ENCODE data around the gene SFTPB.

SFTPB gene

DNA sequence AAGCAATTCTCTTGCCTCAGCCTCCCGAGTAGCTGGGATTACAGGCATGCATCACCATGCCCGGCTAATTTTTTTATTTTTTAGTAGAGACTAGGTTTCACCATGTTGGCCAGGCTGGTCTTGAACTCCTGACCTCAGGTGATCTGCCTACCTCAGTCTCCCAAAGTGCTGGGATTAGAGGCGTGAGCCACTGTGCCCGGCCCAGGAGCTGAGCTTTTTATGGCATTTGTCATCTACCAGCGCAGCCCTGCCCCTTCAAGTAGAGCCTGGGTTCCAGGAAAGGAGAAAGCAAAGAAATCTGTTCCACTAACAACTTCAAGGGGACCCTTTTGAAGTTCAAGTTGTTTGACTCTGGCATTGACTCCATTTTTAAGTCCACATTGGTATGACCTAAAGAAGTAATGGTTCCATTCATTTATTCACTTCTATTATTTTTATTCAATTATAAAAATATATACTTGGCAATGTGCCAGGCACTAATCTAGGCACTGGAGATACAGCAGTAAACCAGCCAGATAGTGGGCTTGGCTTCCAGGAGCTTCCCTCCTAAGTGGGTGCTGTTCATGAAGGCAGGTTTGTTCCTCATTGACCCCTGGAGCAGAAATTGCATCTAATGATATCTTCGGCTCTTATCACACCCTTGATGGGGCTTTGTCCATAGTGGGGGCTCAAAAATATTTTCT lies 8.0 kb upstream of the SFTPB start:
- ATAC-seq = no peak
- TF ChIP-seq ARNTL (CRISPR knock-in tag; IDR thresholded peaks at IDR 0.05; ENCODE audit: borderline replicate concordance, low read depth) (no peak), PPARA (CRISPR knock-in tag; IDR thresholded peaks at IDR 0.05; ENCODE audit: borderline replicate concordance) (no peak), GLIS3 (CRISPR knock-in tag; IDR thresholded peaks at IDR 0.05) (no peak), ESRRG (CRISPR knock-in tag; IDR thresholded peaks at IDR 0.05) (no peak), CSDC2 (CRISPR knock-in tag; IDR thresholded peaks at IDR 0.05) (no peak), ZNF565 (CRISPR knock-in tag; conservative IDR thresholded peaks at IDR 0.05; ENCODE audit: low read depth) (no peak), ZFP30 (CRISPR knock-in tag; IDR thresholded peaks at IDR 0.05) (no peak), RARB (CRISPR knock-in tag; IDR thresholded peaks at IDR 0.05) (no peak), ISL1 (CRISPR knock-in tag; IDR thresholded peaks at IDR 0.05) (no peak), ZNF8 (CRISPR knock-in tag; IDR thresholded peaks at IDR 0.05) (no peak), ZNF70 (CRISPR knock-in tag; IDR thresholded peaks at IDR 0.05) (no peak), CREB5 (CRISPR knock-in tag; IDR thresholded peaks at IDR 0.05; ENCODE audit: low read depth) (no peak), ZC3H10 (CRISPR knock-in tag; IDR thresholded peaks at IDR 0.05) (no peak), SNAI2 (CRISPR knock-in tag; IDR thresholded peaks at IDR 0.05) (no peak), TOX (CRISPR knock-in tag; IDR thresholded peaks at IDR 0.05; ENCODE audit: borderline replicate concordance) (no peak), TCF4 (CRISPR knock-in tag; IDR thresholded peaks at IDR 0.05; ENCODE audit: borderline replicate concordance) (no peak)
- TF ChIP-seq, protein P1, sequence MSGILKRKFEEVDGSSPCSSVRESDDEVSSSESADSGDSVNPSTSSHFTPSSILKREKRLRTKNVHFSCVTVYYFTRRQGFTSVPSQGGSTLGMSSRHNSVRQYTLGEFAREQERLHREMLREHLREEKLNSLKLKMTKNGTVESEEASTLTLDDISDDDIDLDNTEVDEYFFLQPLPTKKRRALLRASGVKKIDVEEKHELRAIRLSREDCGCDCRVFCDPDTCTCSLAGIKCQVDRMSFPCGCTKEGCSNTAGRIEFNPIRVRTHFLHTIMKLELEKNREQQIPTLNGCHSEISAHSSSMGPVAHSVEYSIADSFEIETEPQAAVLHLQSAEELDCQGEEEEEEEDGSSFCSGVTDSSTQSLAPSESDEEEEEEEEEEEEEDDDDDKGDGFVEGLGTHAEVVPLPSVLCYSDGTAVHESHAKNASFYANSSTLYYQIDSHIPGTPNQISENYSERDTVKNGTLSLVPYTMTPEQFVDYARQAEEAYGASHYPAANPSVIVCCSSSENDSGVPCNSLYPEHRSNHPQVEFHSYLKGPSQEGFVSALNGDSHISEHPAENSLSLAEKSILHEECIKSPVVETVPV (CRISPR knock-in tag; IDR thresholded peaks at IDR 0.05) = no peak
- TF ChIP-seq, protein P2, sequence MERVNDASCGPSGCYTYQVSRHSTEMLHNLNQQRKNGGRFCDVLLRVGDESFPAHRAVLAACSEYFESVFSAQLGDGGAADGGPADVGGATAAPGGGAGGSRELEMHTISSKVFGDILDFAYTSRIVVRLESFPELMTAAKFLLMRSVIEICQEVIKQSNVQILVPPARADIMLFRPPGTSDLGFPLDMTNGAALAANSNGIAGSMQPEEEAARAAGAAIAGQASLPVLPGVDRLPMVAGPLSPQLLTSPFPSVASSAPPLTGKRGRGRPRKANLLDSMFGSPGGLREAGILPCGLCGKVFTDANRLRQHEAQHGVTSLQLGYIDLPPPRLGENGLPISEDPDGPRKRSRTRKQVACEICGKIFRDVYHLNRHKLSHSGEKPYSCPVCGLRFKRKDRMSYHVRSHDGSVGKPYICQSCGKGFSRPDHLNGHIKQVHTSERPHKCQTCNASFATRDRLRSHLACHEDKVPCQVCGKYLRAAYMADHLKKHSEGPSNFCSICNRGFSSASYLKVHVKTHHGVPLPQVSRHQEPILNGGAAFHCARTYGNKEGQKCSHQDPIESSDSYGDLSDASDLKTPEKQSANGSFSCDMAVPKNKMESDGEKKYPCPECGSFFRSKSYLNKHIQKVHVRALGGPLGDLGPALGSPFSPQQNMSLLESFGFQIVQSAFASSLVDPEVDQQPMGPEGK (CRISPR knock-in tag; IDR thresholded peaks at IDR 0.05; ENCODE audit: borderline replicate concordance) = no peak

DNA sequence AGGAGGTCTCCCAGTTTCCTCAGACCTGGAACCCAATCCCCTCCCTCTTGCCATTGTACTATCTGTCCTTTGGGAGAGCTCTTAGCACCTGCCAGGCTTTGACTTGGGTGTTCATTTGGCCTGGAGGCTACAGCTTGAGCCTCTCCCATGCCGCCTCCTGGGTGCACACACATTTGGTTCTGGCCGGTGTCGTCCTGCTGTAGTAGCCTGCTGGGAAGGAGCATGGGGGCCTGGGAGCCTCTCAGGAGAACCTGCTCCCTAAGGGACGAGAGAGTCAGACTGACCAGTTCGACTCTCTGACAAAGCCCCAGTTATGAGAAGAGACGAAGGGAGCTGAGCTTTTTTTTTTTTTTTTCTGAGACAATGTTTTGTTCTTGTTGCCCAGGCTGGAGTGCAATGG lies 7.4 kb upstream of the SFTPB start:
- ATAC-seq = no peak
- no peak for TF ChIP-seq ZFP3 (CRISPR knock-in tag; IDR thresholded peaks at IDR 0.05)
- TF ChIP-seq GLIS3 (CRISPR knock-in tag; IDR thresholded peaks at IDR 0.05) = no peak
- TF ChIP-seq BACH2 (CRISPR knock-in tag; IDR thresholded peaks at IDR 0.05; ENCODE audit: borderline replicate concordance) = no peak
- no peak for TF ChIP-seq ZC3H10 (CRISPR knock-in tag; IDR thresholded peaks at IDR 0.05)
- TF ChIP-seq RARB (CRISPR knock-in tag; IDR thresholded peaks at IDR 0.05) = no peak
- no peak for TF ChIP-seq SNAI2 (CRISPR knock-in tag; IDR thresholded peaks at IDR 0.05)
- no peak for TF ChIP-seq OSR1 (CRISPR knock-in tag; IDR thresholded peaks at IDR 0.05)
- TF ChIP-seq ISL1 (CRISPR knock-in tag; IDR thresholded peaks at IDR 0.05) = no peak
- TF ChIP-seq, protein P3, sequence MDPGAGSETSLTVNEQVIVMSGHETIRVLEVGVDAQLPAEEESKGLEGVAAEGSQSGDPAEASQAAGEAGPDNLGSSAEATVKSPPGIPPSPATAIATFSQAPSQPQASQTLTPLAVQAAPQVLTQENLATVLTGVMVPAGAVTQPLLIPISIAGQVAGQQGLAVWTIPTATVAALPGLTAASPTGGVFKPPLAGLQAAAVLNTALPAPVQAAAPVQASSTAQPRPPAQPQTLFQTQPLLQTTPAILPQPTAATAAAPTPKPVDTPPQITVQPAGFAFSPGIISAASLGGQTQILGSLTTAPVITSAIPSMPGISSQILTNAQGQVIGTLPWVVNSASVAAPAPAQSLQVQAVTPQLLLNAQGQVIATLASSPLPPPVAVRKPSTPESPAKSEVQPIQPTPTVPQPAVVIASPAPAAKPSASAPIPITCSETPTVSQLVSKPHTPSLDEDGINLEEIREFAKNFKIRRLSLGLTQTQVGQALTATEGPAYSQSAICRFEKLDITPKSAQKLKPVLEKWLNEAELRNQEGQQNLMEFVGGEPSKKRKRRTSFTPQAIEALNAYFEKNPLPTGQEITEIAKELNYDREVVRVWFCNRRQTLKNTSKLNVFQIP (CRISPR knock-in tag; IDR thresholded peaks at IDR 0.05; ENCODE audit: borderline replicate concordance, low read depth) = no peak
- TF ChIP-seq, protein P2 (CRISPR knock-in tag; IDR thresholded peaks at IDR 0.05; ENCODE audit: borderline replicate concordance) = no peak
- TF ChIP-seq ARNTL (CRISPR knock-in tag; IDR thresholded peaks at IDR 0.05; ENCODE audit: borderline replicate concordance, low read depth) = no peak
- no peak for TF ChIP-seq CSDC2 (CRISPR knock-in tag; IDR thresholded peaks at IDR 0.05)
- no peak for TF ChIP-seq CREB5 (CRISPR knock-in tag; IDR thresholded peaks at IDR 0.05; ENCODE audit: low read depth)
- TF ChIP-seq TCF4 (CRISPR knock-in tag; IDR thresholded peaks at IDR 0.05; ENCODE audit: borderline replicate concordance) = no peak
